Neural crest cell (in vitro differentiated cells): ENCODE data around the gene CMTR1. TPM values are rescaled to one million over a fixed set of nuclear protein-coding genes. Genes with fewer than 3 reads are reported as not detected.
A peak's percentile ranks its signal among the peaks of the same experiment; 100 is the strongest.
"Not testable (repeated sequence)": the region's sequence is repeated elsewhere in the genome, so short reads cannot be mapped to it uniquely, and the experiment has no call there.

ENCODE experiments used
- DNase-seq: peaks from one replicate; pipeline ENCODE4 v3.0.0; 2021; ENCODE audit warnings: low read depth, mixed read lengths, low spot score
- H3K27ac Mint-ChIP-seq: one replicate; pipeline ENCODE4 v1.8.0; 2021; ENCODE audit warnings: mild to moderate bottlenecking, mixed read lengths; ENCODE audit not compliant: unreplicated experiment
- H3K27me3 Mint-ChIP-seq: 2 replicates; pipeline ENCODE4 v1.8.0; 2021; ENCODE audit warnings: low read depth, mild to moderate bottlenecking, mixed read lengths
- H3K36me3 Mint-ChIP-seq: 2 replicates; pipeline ENCODE4 v1.8.0; 2021; ENCODE audit warnings: low read depth, mild to moderate bottlenecking, mixed read lengths
- H3K4me1 Mint-ChIP-seq: 2 replicates; pipeline ENCODE4 v1.8.0; 2021; ENCODE audit warnings: mixed read lengths
- H3K4me3 Mint-ChIP-seq: one replicate; pipeline ENCODE4 v1.8.0; 2021; ENCODE audit warnings: mild to moderate bottlenecking, mixed read lengths
- H3K9me3 Mint-ChIP-seq: 2 replicates; pipeline ENCODE4 v1.8.0; 2021; ENCODE audit warnings: mixed read lengths
- CTCF ChIP-seq: fragments of 200-600 bp; sonication (generic); conservative IDR thresholded peaks from 2 replicates; pipeline ENCODE4 v1.5.0; 2021; ENCODE audit warnings: antibody characterized with exemption, mild to moderate bottlenecking
- total RNA-seq: library from RNA; stranded (reverse); gene quantifications from 2 replicates; pipeline ENCODE4 v1.2.1, GENCODE V29; 2021

Gene CMTR1
- total RNA-seq, 1 donor from 2014 or later: 51.0 TPM

DNA sequence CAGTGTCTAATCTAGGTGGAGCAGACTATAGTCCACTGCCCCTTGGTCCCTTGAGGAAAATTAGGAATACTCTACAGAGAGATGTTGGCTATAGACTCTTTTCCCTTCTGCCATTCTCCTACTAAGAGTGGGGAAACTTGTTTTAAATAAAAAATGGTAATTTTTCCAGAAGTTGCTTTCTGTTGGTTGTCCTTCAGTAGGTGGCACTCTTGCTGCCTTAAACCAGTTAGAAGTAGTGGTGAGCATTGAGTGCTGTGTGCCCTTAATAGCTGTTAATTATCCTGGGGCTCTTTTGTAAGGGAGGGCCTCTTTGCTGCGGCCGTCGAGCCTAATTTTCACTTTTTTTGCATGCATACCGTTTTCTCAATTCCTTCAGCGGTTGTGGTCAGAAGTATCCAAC lies 2.8 kb downstream of the CMTR1 start:
- DNase-seq: no peak
- no peak overlapping the region for H3K27ac Mint-ChIP-seq
- H3K9me3 Mint-ChIP-seq: no peaks in the 10 kb centered on the region
- peak overlapping the region; percentile 79 for H3K4me3 Mint-ChIP-seq
- no peaks in the 10 kb centered on the region for H3K27me3 Mint-ChIP-seq
- TF ChIP-seq CTCF: no peak
- H3K4me1 Mint-ChIP-seq: peaks cover 21% of the 10 kb centered on the region
- no peaks in the 10 kb centered on the region for H3K36me3 Mint-ChIP-seq

GRCh38 chr6:37438930-37439329 lies 5.9 kb downstream of the CMTR1 start:
- H3K27ac Mint-ChIP-seq: no peak overlapping the region
- no peak for DNase-seq
- peaks cover 6% of the 10 kb centered on the region for H3K4me1 Mint-ChIP-seq
- H3K4me3 Mint-ChIP-seq: no peak overlapping the region
- H3K36me3 Mint-ChIP-seq: peaks cover 2% of the 10 kb centered on the region
- no peaks in the 10 kb centered on the region for H3K9me3 Mint-ChIP-seq
- no peak for TF ChIP-seq CTCF
- no peaks in the 10 kb centered on the region for H3K27me3 Mint-ChIP-seq

DNA sequence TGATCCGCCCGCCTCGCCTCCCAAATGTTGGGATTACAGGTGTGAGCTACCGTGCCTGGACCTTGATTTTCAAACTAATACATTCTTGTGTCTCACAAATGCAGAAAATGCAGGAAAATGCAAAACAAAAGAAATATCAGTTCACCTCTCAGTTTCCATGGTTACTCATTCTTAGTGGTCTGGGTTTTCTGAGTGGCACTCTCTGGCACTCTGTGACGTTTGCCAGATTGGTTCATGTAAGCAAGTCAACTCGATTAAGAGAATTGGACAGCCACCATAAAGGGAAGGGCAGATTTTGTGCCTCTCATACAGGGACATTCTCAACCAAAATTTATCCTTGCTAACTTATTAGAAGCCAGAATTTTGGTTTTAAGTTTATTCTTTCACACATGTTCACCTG lies 8.6 kb downstream of the CMTR1 start:
- no peaks in the 10 kb centered on the region for H3K9me3 Mint-ChIP-seq
- no peaks in the 10 kb centered on the region for H3K27me3 Mint-ChIP-seq
- H3K4me3 Mint-ChIP-seq: no peak overlapping the region
- no peaks in the 10 kb centered on the region for H3K4me1 Mint-ChIP-seq
- peaks cover 14% of the 10 kb centered on the region for H3K36me3 Mint-ChIP-seq
- no peak for DNase-seq
- TF ChIP-seq CTCF: no peak
- H3K27ac Mint-ChIP-seq: no peak overlapping the region

DNA sequence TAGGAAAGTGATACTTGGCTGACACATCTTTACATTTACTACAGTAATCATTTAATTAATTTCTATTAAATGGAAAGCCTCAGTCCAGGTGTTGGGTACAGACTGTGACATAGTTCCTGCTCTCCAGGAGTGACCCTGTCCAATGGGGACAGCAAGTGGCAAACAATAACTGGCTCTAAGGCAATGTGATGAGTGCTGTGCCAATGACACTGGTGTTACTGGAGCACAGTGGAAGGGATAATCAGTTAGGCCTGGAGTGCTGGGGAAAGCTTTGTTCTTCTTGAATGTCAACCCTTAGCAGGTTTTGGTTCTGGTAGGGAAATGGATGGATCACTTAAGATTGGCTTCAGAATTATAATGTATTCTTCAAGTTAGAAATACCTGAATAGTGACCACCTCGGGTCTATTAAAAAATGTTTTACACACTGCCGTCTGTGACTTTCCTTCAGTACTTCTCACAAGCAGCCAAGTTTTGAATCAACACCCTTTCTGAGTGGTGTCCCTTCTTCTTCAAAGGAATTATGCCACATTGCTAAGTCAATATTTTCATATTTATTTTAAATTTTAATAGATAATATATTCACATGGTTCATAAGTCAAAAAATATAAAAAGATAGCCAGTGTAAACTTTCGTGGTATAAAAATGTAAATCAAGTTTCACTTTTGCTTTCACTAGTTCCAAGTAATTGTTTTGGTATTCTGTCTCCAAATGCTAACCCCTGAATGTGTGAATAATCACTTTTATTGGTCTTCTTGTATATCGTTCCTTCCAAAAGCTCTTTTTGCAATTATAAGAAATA lies 9.6 kb downstream of the CMTR1 start:
- TF ChIP-seq CTCF: no peak
- Mint-ChIP-seq H3K27ac (no peak overlapping the region), H3K36me3 (peaks cover 19% of the 10 kb centered on the region), H3K4me3 (no peak overlapping the region), H3K9me3 (no peaks in the 10 kb centered on the region), H3K4me1 (no peaks in the 10 kb centered on the region), H3K27me3 (no peaks in the 10 kb centered on the region)
- DNase-seq: no peak

- not testable (repeated sequence) for H3K27ac Mint-ChIP-seq, H3K4me3 Mint-ChIP-seq, H3K9me3 Mint-ChIP-seq, DNase-seq, H3K4me1 Mint-ChIP-seq, H3K27me3 Mint-ChIP-seq
- H3K36me3 Mint-ChIP-seq: peaks cover 19% of the 10 kb centered on the region
These were observed 10.2 kb downstream of the CMTR1 start for GRCh38 chr6:37443216-37443542.

- no peaks in the 10 kb centered on the region for H3K27me3 Mint-ChIP-seq
- H3K9me3 Mint-ChIP-seq: no peaks in the 10 kb centered on the region
- peaks cover 16% of the 10 kb centered on the region for H3K36me3 Mint-ChIP-seq
These were observed 17.0 kb downstream of the CMTR1 start for GRCh38 chr6:37449984-37450383.

More at GRCh38 chr6:37449984-37450383, 17.0 kb downstream of the CMTR1 start:
- Mint-ChIP-seq H3K27ac (no peak overlapping the region), H3K4me3 (no peak overlapping the region), H3K4me1 (no peaks in the 10 kb centered on the region)
- no peak for DNase-seq
- no peak for TF ChIP-seq CTCF
